ENCODE data around the gene TMEM238L.

DNA sequence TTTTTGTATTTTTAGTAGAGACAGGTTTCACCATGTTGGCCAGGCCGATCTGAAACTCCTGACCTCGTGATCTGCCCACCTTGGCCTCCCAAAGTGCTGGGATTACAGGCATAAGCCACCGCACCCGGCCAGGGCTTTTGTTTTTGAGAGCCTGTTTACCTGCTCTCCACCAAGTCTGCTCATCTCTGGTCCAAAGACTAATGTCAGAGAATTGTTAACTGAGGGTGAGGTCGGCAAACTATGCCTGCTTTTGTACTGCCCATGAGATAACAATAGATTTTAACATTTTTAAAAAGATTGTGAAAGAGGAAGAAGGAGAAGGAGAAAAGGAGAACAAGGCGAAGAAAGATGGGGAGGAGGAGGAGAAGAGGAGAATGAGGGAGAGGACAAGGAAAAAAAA, 26.0 kb downstream of the TMEM238L start:
- TF ChIP-seq, protein P1, sequence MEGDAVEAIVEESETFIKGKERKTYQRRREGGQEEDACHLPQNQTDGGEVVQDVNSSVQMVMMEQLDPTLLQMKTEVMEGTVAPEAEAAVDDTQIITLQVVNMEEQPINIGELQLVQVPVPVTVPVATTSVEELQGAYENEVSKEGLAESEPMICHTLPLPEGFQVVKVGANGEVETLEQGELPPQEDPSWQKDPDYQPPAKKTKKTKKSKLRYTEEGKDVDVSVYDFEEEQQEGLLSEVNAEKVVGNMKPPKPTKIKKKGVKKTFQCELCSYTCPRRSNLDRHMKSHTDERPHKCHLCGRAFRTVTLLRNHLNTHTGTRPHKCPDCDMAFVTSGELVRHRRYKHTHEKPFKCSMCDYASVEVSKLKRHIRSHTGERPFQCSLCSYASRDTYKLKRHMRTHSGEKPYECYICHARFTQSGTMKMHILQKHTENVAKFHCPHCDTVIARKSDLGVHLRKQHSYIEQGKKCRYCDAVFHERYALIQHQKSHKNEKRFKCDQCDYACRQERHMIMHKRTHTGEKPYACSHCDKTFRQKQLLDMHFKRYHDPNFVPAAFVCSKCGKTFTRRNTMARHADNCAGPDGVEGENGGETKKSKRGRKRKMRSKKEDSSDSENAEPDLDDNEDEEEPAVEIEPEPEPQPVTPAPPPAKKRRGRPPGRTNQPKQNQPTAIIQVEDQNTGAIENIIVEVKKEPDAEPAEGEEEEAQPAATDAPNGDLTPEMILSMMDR (conservative IDR thresholded peaks at IDR 0.05; ENCODE audit: low read depth in 2 of 2) = no peak
- no peak for TF ChIP-seq POLR2AphosphoS5 (IDR thresholded peaks at IDR 0.05; ENCODE audit: low read depth)

All from GM23338 (cell line).